NCI-H774 (cell line): ENCODE measurements around the gene SLC22A7.

Experiments used
- DNase-seq: peaks from one replicate; lab custom pipeline; 2025; lab: John Stamatoyannopoulos, UW

The SLC22A7 gene

GRCh38 chr6:43267619-43268354 is 30.3 kb upstream of the SLC22A7 start:
- DNase-seq, result no peak

DNA sequence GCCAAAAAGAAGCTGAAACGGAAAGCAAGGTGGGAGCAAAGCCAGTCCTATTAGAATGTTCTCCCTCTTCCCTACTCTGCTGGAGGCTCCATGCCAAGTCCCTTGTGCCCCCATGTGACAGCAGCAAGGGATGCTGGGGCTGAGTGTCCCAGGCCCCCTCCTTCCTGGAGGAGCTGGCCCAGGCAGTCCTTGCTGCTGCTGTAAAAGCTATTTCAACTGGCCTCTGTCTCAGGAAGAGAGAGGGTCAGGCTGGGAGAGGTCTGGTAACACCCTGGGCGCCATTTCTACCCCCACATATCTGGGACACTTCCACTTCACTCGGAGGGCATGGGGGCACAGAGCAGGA is 29.7 kb upstream of the SLC22A7 start:
- peak; percentile 13 for DNase-seq

DNA sequence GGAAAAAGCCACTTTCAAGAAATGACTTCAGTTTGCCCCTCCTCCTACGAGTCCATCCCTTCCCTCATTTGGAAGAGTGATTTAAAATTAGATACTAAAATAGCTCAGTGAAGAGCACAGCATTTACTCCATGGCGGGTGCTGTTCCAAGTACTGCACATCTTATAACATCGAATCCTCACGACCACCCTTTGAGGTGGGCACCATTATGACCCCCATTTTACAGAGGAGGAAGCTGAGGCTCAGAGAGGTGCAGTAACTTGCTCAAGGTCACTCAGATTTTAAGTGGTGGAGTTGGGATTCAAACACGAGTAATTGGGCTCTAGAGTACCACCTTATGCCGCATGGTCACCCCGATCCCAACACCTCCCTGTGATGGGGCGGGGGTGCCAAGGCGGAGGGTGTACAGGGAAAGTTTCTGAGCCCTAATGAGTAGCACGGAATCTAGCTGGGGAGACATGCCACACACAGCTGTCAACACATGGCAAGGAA is 29.2 kb upstream of the SLC22A7 start:
- no peak for DNase-seq

DNA sequence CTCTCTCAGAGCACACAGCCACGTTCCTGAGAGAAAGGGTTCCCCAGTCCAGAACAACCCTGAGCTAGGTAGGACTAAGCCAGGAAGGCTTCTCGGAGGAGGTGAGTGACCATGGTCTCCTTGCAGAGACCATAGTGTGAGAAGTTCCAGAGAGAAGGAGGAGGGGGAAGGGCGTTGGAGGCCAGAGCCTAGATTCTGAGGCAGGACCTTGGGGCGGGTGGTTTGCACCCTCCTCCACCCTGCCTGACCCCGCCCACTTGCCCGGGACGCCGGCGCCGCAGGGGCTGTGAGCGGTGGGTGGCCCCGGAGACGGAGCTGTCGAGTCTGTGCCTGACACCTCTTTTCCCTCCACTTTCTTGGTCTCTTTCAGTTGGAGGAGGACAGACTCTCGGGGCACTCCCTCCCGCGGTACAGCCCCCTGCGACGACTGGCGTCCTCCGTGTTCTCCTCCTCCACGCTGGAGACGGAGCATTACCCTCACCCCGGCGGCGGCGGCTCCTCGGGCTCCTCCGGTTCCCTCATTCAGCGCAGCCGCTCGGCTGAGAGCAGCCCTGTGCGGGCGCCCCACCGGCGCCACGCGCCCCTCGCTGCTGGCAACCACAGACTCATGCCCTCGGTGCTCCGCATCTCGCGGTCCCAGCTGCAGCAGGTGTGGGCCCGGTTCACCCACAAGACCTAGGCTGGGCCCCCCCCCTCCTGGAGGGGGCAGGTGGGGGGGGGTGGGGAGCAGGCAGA is 28.6 kb upstream of the SLC22A7 start:
- no peak for DNase-seq

DNA sequence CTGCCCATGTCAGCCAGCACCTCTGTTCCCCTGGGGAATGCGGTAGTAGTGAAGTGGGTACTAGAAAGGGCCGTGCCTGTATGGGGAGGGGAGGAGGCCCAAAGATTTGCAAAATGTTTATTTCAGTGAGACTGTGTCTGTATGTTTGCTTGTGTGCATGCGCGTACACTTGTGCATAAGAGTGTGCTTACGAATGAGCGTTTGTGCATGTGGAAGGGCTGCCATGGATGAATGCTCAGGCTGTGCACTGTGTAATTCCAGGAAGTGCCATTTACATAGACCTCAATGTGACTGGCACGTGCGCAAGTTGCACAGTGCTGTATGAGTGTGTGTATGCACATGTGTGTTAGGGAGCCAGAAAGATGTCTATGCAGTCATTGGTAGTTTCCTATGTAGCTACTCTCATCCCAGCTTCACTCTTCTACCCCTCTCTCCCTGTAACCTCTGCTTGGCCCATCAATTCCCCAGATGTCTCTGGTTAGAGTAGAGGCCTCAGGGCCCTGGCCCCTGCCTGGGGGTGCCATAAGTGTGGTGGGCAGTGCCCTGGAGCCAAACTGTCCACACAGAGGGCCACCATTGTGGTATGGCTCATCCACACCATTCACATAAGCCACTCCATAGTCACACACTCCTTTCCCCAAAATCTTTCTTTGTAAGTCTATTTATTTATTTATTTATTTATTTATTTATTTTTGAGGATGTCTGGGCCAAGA is 26.8 kb upstream of the SLC22A7 start:
- no peak for DNase-seq

- no peak for DNase-seq
These were observed 26.1 kb upstream of the SLC22A7 start for GRCh38 chr6:43271944-43272343.

- DNase-seq, result no peak
These were observed 24.4 kb upstream of the SLC22A7 start for GRCh38 chr6:43273707-43274106.

- DNase-seq, result no peak
These were observed 23.7 kb upstream of the SLC22A7 start for GRCh38 chr6:43274127-43274915.

GRCh38 chr6:43274916-43275597 is 23.0 kb upstream of the SLC22A7 start:
- no peak for DNase-seq

- DNase-seq, result no peak
These were observed 22.1 kb upstream of the SLC22A7 start for GRCh38 chr6:43275801-43276576.

DNA sequence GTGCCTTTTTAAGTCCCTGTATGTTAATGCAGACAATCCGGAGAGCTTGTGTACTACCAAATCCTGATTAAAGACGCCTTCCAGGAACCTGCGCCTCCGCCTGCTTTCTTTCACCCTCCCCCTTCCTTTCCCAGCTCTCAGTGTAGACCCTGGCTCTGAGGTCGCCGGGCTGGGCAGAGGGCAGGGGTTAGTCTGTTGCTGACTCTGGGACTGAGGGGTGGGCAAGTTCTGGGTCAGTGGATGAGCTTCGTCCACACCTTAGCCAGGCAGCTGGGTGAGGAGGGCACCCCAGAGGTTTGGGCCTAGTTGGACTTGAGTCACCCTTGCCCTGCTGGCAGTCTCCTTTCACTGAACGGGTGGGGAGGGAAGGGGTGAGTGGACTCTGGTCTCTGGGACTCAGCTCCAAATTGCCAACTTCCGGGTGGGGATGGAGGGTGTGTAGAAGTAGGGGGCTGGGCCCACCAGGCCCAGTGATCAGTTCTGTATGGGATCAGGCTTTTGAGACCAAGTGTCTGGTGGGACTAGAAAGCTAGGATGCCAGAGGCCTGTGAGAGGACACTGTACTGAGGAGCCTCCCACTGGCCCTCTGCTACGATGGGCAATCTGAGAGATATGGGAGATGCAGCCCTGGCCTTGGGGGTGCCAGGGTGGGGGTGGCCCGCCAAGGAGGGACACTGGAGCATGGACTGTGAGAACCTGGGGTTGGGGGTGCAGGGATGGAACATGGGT is 21.3 kb upstream of the SLC22A7 start:
- DNase-seq, result no peak

DNA sequence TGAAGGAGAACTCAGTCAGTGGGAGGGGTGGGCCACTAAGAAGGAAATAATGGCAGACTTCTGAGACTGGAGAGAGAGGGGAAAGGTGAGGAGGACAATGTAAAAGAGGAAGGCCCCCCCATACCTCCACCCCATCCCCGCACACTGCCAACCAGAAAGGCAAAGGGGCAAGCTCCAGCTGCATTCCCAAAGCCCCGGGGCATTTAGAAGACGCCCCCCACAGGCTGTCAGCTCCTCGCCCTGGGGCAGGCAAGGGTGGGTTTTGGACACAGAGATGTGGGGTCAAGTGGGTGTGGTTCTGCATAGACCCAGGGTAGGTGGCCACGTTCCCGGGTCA is 20.8 kb upstream of the SLC22A7 start:
- DNase-seq, result no peak

GRCh38 chr6:43277643-43278523 is 20.2 kb upstream of the SLC22A7 start:
- no peak for DNase-seq

GRCh38 chr6:43278524-43279078 is 19.5 kb upstream of the SLC22A7 start:
- no peak for DNase-seq

GRCh38 chr6:43280234-43280633 is 17.8 kb upstream of the SLC22A7 start:
- no peak for DNase-seq

DNA sequence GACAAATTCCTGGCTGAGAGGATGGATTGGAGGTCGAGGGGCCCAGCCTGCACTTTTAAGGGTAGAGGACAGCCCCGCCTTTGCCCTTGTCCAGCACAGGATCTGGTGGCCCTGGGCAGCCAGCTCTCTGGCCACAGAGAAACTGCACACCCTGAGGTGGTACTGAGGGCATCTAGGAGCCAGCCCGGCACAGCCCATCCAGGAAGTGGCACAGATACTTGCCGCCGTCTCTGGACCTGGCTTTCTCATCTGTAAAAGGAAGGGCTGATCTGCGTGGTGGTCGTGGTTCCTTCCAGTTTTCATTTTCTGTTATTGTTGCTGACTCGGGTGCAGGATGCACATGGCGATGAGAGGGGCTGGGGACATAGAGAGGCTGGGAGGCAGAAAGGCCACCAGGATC is 16.0 kb upstream of the SLC22A7 start:
- DNase-seq, result no peak

DNA sequence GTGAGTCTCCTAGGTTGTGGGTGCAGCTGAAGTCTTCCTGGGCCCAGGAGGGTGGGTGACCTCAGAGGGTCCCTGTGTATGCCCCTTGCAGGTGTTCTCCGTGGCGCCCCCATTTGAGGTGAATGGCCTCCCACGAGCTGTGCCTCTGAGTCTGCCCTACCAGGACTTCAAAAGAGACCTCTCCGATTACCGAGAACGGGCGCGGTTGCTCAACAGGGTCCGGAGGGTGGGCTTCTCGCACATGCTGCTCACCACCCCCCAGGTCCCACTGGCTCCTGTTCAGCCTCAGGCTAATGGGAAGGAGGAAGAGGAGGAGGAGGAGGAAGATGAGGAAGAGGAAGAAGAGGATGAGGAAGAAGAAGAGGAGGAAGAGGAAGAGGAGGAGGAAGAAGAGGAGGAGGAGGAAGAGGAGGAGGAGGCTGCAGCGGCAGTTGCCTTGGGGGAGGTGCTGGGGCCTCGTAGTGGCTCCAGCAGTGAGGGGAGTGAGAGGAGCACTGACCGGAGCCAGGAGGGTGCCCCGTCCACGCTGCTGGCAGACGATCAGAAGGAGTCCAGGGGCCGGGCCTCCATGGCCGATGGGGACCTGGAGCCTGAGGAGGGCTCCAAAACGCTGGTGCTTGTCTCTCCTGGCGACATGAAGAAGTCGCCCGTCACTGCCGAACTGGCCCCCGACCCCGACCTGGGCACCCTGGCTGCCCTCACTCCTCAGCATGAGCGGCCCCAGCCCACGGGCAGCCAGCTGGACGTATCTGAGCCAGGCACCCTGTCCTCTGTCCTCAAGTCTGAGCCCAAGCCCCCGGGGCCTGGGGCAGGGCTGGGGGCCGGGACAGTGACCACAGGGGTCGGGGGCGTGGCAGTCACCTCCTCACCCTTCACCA is 15.2 kb upstream of the SLC22A7 start:
- DNase-seq, result no peak

GRCh38 chr6:43283514-43283901 is 14.6 kb upstream of the SLC22A7 start:
- no peak for DNase-seq
